Parathyroid adenoma (tissue), 2 donors: ENCODE measurements around the gene HS6ST2.
"Not testable (repeated sequence)": the region's sequence is repeated elsewhere in the genome, so short reads cannot be mapped to it uniquely, and the experiment has no call there.

Source experiments
- H2AFZ ChIP-seq: fragments of 300-600 bp; sonication (generic); one replicate; pipeline ENCODE4 v1.7.0; 2017; ENCODE audit warnings: antibody characterized with exemption, mild to moderate bottlenecking
- H3K27ac ChIP-seq: fragments of 300-600 bp; sonication (generic); one replicate; pipeline ENCODE4 v1.7.0; 2017
- H3K27me3 ChIP-seq: fragments of 300-600 bp; sonication (generic); one replicate; pipeline ENCODE4 v1.7.0; 2017; ENCODE audit warnings: low read length; ENCODE audit not compliant: control insufficient read depth, insufficient read depth
- H3K36me3 ChIP-seq: fragments of 300-600 bp; sonication (generic); one replicate; pipeline ENCODE4 v1.7.0; 2017; ENCODE audit warnings: low read length; ENCODE audit not compliant: control insufficient read depth, insufficient read depth
- H3K4me1 ChIP-seq: fragments of 300-600 bp; sonication (generic); one replicate; pipeline ENCODE4 v1.7.0; 2017; ENCODE audit warnings: control low read depth
- H3K4me2 ChIP-seq: fragments of 300-600 bp; sonication (generic); one replicate; pipeline ENCODE4 v1.7.0; 2017; ENCODE audit warnings: low read length
- H3K4me3 ChIP-seq: fragments of 300-600 bp; sonication (generic); one replicate; pipeline ENCODE4 v1.7.0; 2017; ENCODE audit warnings: low read depth, low read length
- H3K79me2 ChIP-seq: fragments of 300-600 bp; sonication (generic); one replicate; pipeline ENCODE4 v1.7.0; 2017; ENCODE audit warnings: control low read depth
- H3K9ac ChIP-seq: fragments of 300-600 bp; sonication (generic); one replicate; pipeline ENCODE4 v1.7.0; 2017; ENCODE audit warnings: mild to moderate bottlenecking
- H3K9me3 ChIP-seq: fragments of 300-600 bp; sonication (generic); one replicate; pipeline ENCODE4 v1.7.0; 2017; ENCODE audit warnings: low read length; ENCODE audit not compliant: control insufficient read depth
- CTCF ChIP-seq: fragments of 300-600 bp; sonication (generic); IDR thresholded peaks from one replicate; pipeline ENCODE4 v1.7.0; 2017; ENCODE audit warnings: antibody characterized with exemption, mild to moderate bottlenecking
- donor health status: primary hyperparathyroidism.

HS6ST2 gene

GRCh38 chrX:132900633-132901293, 57.7 kb downstream of the HS6ST2 start:
- H3K27me3 ChIP-seq, result no peaks in the 10 kb centered on the region
- H3K4me2 ChIP-seq, result no peak overlapping the region
- H3K36me3 ChIP-seq, result no peaks in the 10 kb centered on the region
- no peak overlapping the region for H3K4me3 ChIP-seq
- H2AFZ ChIP-seq, result no peak overlapping the region
- H3K79me2 ChIP-seq, result no peaks in the 10 kb centered on the region
- TF ChIP-seq CTCF, result no peak
- H3K27ac ChIP-seq, result no peak overlapping the region
- H3K4me1 ChIP-seq, result no peaks in the 10 kb centered on the region
- H3K9ac ChIP-seq, result no peak overlapping the region
- no peaks in the 10 kb centered on the region for H3K9me3 ChIP-seq

GRCh38 chrX:132887569-132887968, 70.9 kb downstream of the HS6ST2 start:
- no peak overlapping the region for H2AFZ ChIP-seq
- H3K4me2 ChIP-seq, result no peak overlapping the region
- H3K27ac ChIP-seq, result no peak overlapping the region
- no peak overlapping the region for H3K4me3 ChIP-seq
- H3K27me3 ChIP-seq, result no peaks in the 10 kb centered on the region
- no peak overlapping the region for H3K9ac ChIP-seq
- no peaks in the 10 kb centered on the region for H3K79me2 ChIP-seq
- no peaks in the 10 kb centered on the region for H3K4me1 ChIP-seq
- no peak for TF ChIP-seq CTCF
- no peaks in the 10 kb centered on the region for H3K9me3 ChIP-seq
- H3K36me3 ChIP-seq, result no peaks in the 10 kb centered on the region

DNA sequence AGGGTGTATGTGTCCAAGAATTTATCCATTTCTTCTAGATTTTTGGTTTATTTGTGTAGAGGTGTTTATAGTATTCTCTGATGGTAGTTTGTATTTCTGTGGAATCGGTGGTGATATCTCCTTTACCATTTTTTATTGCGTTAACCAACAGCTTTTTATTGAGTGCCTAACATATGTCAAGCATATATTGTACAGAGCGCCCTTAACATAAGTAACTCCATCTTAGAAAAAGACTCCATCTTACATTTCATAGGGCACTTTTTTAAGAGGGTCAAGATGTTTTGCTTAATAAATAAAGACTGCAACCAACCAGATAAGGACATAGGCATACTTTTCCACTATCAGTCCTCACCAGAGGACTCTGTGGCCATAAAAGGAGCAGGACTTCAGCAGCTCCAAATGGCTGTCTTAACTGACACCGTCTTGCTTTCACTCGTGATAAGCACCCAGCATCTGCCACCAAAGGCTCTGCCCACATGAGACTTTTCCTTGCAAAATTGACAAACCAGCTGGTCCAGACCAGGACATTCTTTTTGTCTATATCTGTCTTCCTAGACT, 75.0 kb downstream of the HS6ST2 start:
- Histone ChIP-seq H3K36me3 (no peaks in the 10 kb centered on the region), H3K9me3 (no peaks in the 10 kb centered on the region), H3K27me3 (no peaks in the 10 kb centered on the region), H3K4me3 (no peak overlapping the region), H2AFZ (no peak overlapping the region), H3K4me2 (no peak overlapping the region), H3K4me1 (no peaks in the 10 kb centered on the region), H3K27ac (no peak overlapping the region), H3K79me2 (no peaks in the 10 kb centered on the region), H3K9ac (no peak overlapping the region)
- no peak for TF ChIP-seq CTCF

DNA sequence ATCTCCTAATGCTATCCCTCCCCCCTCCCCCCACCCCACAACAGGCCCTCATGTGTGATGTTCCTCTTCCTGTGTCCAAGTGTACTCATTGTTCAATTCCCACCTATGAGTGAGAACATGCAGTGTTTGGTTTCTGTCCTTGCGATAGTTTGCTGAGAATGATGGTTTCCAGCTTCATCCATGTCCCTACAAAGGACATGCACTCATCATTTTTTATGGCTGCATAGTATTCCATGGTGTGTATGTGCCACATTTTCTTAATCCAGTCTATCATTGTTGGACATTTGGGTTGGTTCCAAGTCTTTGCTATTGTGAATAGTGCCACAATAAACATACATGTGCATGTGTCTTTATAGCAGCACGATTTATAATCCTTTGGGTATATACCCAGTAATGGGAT, 77.7 kb downstream of the HS6ST2 start:
- not testable (repeated sequence) for H3K4me1 ChIP-seq, H3K9ac ChIP-seq, H3K4me3 ChIP-seq, H3K4me2 ChIP-seq, H3K27ac ChIP-seq, H3K9me3 ChIP-seq, H3K36me3 ChIP-seq, H3K27me3 ChIP-seq, H3K79me2 ChIP-seq, H2AFZ ChIP-seq

DNA sequence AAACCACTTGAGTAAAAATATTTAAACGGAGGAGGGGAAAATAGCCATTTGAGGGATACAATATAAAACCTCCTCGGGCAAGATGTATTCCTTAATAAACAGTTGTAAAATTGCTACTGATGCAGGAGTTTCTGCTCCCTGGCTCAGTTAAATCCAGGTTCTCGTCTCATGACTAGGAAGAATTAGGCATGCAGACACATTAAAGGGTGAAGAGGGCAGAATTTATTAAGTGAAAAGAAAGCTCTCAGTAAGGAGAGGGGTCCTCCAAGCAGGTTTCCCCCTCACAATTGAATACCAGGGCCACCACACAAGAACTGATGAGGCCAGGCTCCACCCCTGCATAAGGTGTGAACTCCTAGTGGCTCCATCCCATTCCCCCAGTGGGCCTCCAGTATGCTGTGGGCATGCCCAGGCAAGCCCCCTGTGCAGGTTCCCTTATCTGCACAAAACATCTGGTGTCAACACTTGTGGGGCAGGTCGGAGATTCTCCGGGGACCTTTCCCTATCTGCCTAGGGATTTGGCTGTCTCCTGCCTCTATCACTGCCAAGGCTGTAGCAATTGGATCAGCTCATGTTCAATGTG, 80.4 kb downstream of the HS6ST2 start:
- Histone ChIP-seq H3K4me1 (no peaks in the 10 kb centered on the region), H3K27ac (no peak overlapping the region), H3K9ac (no peak overlapping the region), H3K4me2 (no peak overlapping the region), H3K9me3 (no peaks in the 10 kb centered on the region), H2AFZ (no peak overlapping the region), H3K36me3 (no peaks in the 10 kb centered on the region), H3K27me3 (no peaks in the 10 kb centered on the region), H3K79me2 (no peaks in the 10 kb centered on the region), H3K4me3 (no peak overlapping the region)
- TF ChIP-seq CTCF, result no peak
